ENCODE results near the gene MCF2L. TPM values are rescaled to one million over a fixed set of nuclear protein-coding genes. Genes with fewer than 3 reads are reported as not detected.

Gene MCF2L
- total and polyA plus RNA-seq, 9 of the 15 experiments (the other 6 are each of a cell fraction or from before 2014, with no cell fraction given) = 0.05 to 0.25 (median 0.18) TPM; not detected in 5

DNA sequence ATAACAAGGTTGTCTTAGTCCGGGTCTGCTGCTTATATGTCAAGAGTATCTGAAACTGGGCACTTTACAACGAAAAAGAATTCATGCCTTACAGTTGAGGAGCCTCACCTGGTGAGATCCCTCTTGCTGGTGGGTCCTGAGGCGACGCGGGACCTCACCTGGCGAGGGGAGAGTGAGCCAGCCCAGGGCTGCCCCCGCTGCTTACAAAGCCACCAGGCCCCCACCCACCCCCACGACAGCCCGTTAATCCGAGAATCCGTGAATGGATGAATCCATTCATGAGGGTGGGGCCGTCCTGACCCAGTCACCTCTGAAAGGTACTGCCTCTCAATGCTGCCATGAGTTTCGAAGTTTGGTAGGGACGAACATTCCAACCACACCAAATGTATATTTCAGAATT is 82.6 kb downstream of the MCF2L start (continued):
- TF ChIP-seq KLF13 (tag; IDR thresholded peaks at IDR 0.05; ENCODE audit: borderline replicate concordance, low read depth) (no peak), TBP (optimal IDR thresholded peaks at IDR 0.05; ENCODE audit: low read depth, low read length) (no peak), THRAP3 (IDR thresholded peaks at IDR 0.05; ENCODE audit: borderline replicate concordance) (no peak), STAT5B (CRISPR knock-in tag; IDR thresholded peaks at IDR 0.05) (no peak), CBX3 (IDR thresholded peaks at IDR 0.05; ENCODE audit: borderline replicate concordance in 1 of 2, low read length in 2 of 2) (no peak), ARID1B (IDR thresholded peaks at IDR 0.05) (no peak), ZFP36 (IDR thresholded peaks at IDR 0.05; ENCODE audit: low read depth, low read length, partially characterized antibody) (no peak), NFRKB (IDR thresholded peaks at IDR 0.05; ENCODE audit: low read depth) (no peak), HNRNPLL (IDR thresholded peaks at IDR 0.05; ENCODE audit: low read depth, low read length, poor library complexity, severe bottlenecking) (no peak), RFX5 (IDR thresholded peaks at IDR 0.05; ENCODE audit: low read depth, low read length) (no peak)
- TF ChIP-seq, protein P1, sequence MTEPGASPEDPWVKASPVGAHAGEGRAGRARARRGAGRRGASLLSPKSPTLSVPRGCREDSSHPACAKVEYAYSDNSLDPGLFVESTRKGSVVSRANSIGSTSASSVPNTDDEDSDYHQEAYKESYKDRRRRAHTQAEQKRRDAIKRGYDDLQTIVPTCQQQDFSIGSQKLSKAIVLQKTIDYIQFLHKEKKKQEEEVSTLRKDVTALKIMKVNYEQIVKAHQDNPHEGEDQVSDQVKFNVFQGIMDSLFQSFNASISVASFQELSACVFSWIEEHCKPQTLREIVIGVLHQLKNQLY (CRISPR knock-in tag; conservative IDR thresholded peaks at IDR 0.05) = no peak

DNA sequence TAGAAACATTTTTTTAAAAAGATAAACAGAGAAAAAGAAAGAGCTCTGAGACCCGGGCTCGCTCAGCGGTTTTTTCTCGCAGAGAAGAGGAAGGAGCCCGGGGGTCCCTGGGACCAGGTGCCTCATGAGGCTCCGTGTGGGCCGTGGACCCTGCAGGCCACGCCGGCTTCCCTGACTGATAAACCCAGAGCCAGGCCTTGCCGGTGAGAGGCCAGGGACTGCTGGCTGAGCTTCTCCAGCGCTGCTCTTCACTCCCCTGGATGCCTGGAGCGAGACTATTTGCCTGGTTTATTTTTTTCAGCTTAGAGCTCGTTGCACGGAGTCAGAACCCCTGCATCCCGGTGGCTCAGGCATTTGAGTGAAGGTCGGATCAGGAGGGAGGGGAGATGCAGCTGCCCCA is 83.2 kb downstream of the MCF2L start:
- Histone ChIP-seq H3K27me3 (ENCODE audit: control insufficient read depth in 2 of 2, insufficient read depth in 2 of 2, low read length in 2 of 2) (peaks cover 24 to 70% of the 10 kb centered on the region in 2 experiments), H3K9ac (ENCODE audit: insufficient read depth in 1 of 2, low read depth in 2 of 2, low read length in 2 of 2) (no peak overlapping the region), H3K4me1 (replicated peaks in 1 of 2; ENCODE audit: control insufficient read depth in 2 of 2, insufficient read depth in 2 of 2, low read length in 2 of 2) (peaks cover 0 to 9% of the 10 kb centered on the region in 2 experiments; a peak in 2 of 5 replicates), H4K20me1 (replicated peaks; ENCODE audit: control insufficient read depth, insufficient read depth, low read length) (0 out of 2 replicates have a peak, but pooled peaks cover 3% of the 10 kb centered on the region), H3K27ac (ENCODE audit: extremely low read depth, low read depth, low read length) (no peak overlapping the region), H3K9me1 (ENCODE audit: control insufficient read depth, insufficient read depth, low read length) (no peaks in the 10 kb centered on the region), H3K79me2 (ENCODE audit: control insufficient read depth, insufficient read depth, low read length) (no peaks in the 10 kb centered on the region), H3K36me3 (ENCODE audit: control insufficient read depth, insufficient read depth, low read length) (no peaks in the 10 kb centered on the region), H2AFZ (ENCODE audit: low read depth, low read length) (no peak overlapping the region), H3K4me3 (no peak overlapping the region), H3K9me3 (replicated peaks; ENCODE audit: control insufficient read depth, insufficient read depth, low read depth, low read length) (no peaks in the 10 kb centered on the region), H3K4me2 (ENCODE audit: insufficient read depth, low read length) (no peak overlapping the region)
- BruUV-seq (replicated peaks) = no TSS peak
- POLR2A ChIA-PET = no interaction called here
- no peak for ATAC-seq
- in situ Hi-C loops (cut with MboI) (no loop called here), intact Hi-C loops (cut with micrococcal nuclease) (no loop called here)
- CTCF ChIA-PET (ENCODE audit: low intra/inter-chr PET ratio) = no interaction called here
- 3% methylated on average over 13 of the region's 16 CpGs for WGBS (ENCODE audit: insufficient coverage, low coverage, missing lambda C conversion rate)
- DNase-seq (ENCODE audit: extremely low read depth in 1 of 4, low spot score in 3 of 4) = no peak
- no peak for FAIRE-seq
- TF ChIP-seq GTF2A2 (tag; IDR thresholded peaks at IDR 0.05) (no peak), KHSRP (IDR thresholded peaks at IDR 0.05) (no peak), PRPF4 (IDR thresholded peaks at IDR 0.05; ENCODE audit: insufficient read depth, low read depth, low read length, poor library complexity, severe bottlenecking) (no peak), BMI1 (IDR thresholded peaks at IDR 0.05; ENCODE audit: low read length) (no peak), KLF10 (CRISPR knock-in tag; IDR thresholded peaks at IDR 0.05) (no peak), LCOR (CRISPR knock-in tag; IDR thresholded peaks at IDR 0.05) (no peak), ETS2 (tag; IDR thresholded peaks at IDR 0.05; ENCODE audit: borderline replicate concordance, poor library complexity, severe bottlenecking) (no peak), RBBP5 (IDR thresholded peaks at IDR 0.05; ENCODE audit: borderline replicate concordance, insufficient read depth, low read length, poor library complexity, severe bottlenecking) (no peak), ZNF561 (CRISPR knock-in tag; conservative IDR thresholded peaks at IDR 0.05) (no peak), CBX1 (IDR thresholded peaks at IDR 0.05; ENCODE audit: low read depth) (no peak)
- TF ChIP-seq, protein P1 (CRISPR knock-in tag; conservative IDR thresholded peaks at IDR 0.05) = no peak
- TF ChIP-seq, protein P2, sequence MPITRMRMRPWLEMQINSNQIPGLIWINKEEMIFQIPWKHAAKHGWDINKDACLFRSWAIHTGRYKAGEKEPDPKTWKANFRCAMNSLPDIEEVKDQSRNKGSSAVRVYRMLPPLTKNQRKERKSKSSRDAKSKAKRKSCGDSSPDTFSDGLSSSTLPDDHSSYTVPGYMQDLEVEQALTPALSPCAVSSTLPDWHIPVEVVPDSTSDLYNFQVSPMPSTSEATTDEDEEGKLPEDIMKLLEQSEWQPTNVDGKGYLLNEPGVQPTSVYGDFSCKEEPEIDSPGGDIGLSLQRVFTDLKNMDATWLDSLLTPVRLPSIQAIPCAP (CRISPR knock-in tag; IDR thresholded peaks at IDR 0.05; ENCODE audit: borderline replicate concordance) = no peak

All from K562 (cell line).